DOHH2 (cell line): ENCODE measurements around the gene RERG.
"Not testable (repeated sequence)": the region's sequence is repeated elsewhere in the genome, so short reads cannot be mapped to it uniquely, and the experiment has no call there.

Experiments
- H3F3A ChIP-seq: fragments of 200-600 bp; sonication (generic), shearing (Covaris generic); 2 replicates; pipeline ENCODE4 v1.6.0; 2016; ENCODE audit warnings: antibody characterized with exemption, mild to moderate bottlenecking; ENCODE audit not compliant: control insufficient read depth, insufficient read depth
- H3K27ac ChIP-seq: fragments of 200-600 bp; sonication (generic); 2 replicates; pipeline ENCODE4 v1.5.1; 2014; ENCODE audit warnings: low read depth, mild to moderate bottlenecking, low read length, moderate library complexity
- H3K27me3 ChIP-seq: fragments of 200-600 bp; sonication (generic); 2 replicates; pipeline ENCODE4 v1.6.1; 2014; ENCODE audit warnings: mild to moderate bottlenecking, low read length, mixed read lengths; ENCODE audit not compliant: control insufficient read depth
- H3K36me3 ChIP-seq: fragments of 200-600 bp; sonication (generic); 2 replicates; pipeline ENCODE4 v1.6.1; 2014; ENCODE audit warnings: mild to moderate bottlenecking, low read length, moderate library complexity, mixed read lengths; ENCODE audit not compliant: control insufficient read depth
- H3K4me1 ChIP-seq: fragments of 200-600 bp; sonication (generic); 2 replicates; pipeline ENCODE4 v1.6.1; 2014; ENCODE audit warnings: mild to moderate bottlenecking, low read length, mixed read lengths; ENCODE audit not compliant: control insufficient read depth
- H3K4me2 ChIP-seq: fragments of 200-600 bp; sonication (generic); 2 replicates; pipeline ENCODE4 v1.6.0; 2014; ENCODE audit warnings: mild to moderate bottlenecking, low read length, moderate library complexity
- H3K4me3 ChIP-seq: fragments of 200-600 bp; sonication (generic); 2 replicates; pipeline ENCODE4 v1.5.1; 2014; ENCODE audit warnings: mild to moderate bottlenecking, low read length, mixed read lengths
- H3K79me2 ChIP-seq: fragments of 200-600 bp; sonication (generic); 2 replicates; pipeline ENCODE4 v1.6.1; 2014; ENCODE audit warnings: mild to moderate bottlenecking, low read length, mixed read lengths; ENCODE audit not compliant: control insufficient read depth
- H3K9me2 ChIP-seq: fragments of 200-600 bp; sonication (generic); replicated peaks from 2 replicates; pipeline ENCODE4 v1.6.1; 2014; ENCODE audit warnings: mild to moderate bottlenecking, low read length, mixed read lengths; ENCODE audit not compliant: control insufficient read depth
- H3K9me3 ChIP-seq: fragments of 200-600 bp; sonication (generic); 2 replicates; pipeline ENCODE4 v1.6.1; 2014; ENCODE audit warnings: antibody characterized with exemption, low read length, mixed read lengths; ENCODE audit not compliant: control insufficient read depth, insufficient read depth
- H4K20me1 ChIP-seq: fragments of 200-600 bp; sonication (generic); 2 replicates; pipeline ENCODE4 v1.6.0; 2014; ENCODE audit warnings: low read depth, mild to moderate bottlenecking, antibody characterized with exemption, low read length, moderate library complexity; ENCODE audit not compliant: control insufficient read depth, insufficient read depth
- EZH2phosphoT487 ChIP-seq: fragments of 200-600 bp; sonication (generic); IDR thresholded peaks from 2 replicates; pipeline ENCODE4 v1.6.1; 2017; ENCODE audit warnings: borderline replicate concordance, mild to moderate bottlenecking, antibody characterized with exemption, low read length, moderate library complexity, mixed read lengths
- TF ChIP-seq, protein P1 (sequence below): fragments of 200-600 bp; sonication (generic); IDR thresholded peaks from one replicate; pipeline ENCODE4 v1.5.1; 2014; ENCODE audit warnings: antibody characterized with exemption, mild to moderate bottlenecking, low read depth, low read length; ENCODE audit not compliant: poor library complexity, severe bottlenecking

RERG gene

GRCh38 chr12:15227004-15227679 is 5.9 kb upstream of the RERG start:
- Histone ChIP-seq H3K9me2 (no peaks in the 10 kb centered on the region), H3K4me1 (peaks cover 9% of the 10 kb centered on the region), H3K27ac (no peak overlapping the region), H3K27me3 (peaks cover 2% of the 10 kb centered on the region; the same call in 1 of the 2 replicates), H3K9me3 (no peaks in the 10 kb centered on the region), H3K36me3 (no peaks in the 10 kb centered on the region), H3K4me3 (no peak overlapping the region), H3F3A (no peaks in the 10 kb centered on the region), H4K20me1 (no peaks in the 10 kb centered on the region), H3K4me2 (no peak overlapping the region), H3K79me2 (no peaks in the 10 kb centered on the region)
- TF ChIP-seq, protein P1, sequence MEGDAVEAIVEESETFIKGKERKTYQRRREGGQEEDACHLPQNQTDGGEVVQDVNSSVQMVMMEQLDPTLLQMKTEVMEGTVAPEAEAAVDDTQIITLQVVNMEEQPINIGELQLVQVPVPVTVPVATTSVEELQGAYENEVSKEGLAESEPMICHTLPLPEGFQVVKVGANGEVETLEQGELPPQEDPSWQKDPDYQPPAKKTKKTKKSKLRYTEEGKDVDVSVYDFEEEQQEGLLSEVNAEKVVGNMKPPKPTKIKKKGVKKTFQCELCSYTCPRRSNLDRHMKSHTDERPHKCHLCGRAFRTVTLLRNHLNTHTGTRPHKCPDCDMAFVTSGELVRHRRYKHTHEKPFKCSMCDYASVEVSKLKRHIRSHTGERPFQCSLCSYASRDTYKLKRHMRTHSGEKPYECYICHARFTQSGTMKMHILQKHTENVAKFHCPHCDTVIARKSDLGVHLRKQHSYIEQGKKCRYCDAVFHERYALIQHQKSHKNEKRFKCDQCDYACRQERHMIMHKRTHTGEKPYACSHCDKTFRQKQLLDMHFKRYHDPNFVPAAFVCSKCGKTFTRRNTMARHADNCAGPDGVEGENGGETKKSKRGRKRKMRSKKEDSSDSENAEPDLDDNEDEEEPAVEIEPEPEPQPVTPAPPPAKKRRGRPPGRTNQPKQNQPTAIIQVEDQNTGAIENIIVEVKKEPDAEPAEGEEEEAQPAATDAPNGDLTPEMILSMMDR, result peak; percentile 76
- TF ChIP-seq EZH2phosphoT487, result no peak

DNA sequence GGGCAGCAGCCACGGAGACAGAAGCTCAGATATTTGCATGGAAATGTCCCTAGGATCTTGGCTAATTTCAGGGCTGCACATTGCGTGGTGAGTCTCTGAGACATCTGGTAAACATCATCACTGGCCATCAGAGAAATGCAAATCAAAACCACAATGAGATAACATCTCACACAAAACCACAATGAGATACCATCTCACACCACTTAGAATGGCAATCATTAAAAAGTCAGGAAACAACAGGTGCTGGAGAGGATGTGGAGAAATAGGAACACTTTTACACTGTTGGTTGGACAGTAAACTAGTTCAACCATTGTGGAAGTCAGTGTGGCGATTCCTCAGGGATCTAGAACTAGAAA is 4.6 kb upstream of the RERG start:
- peaks cover 19% of the 10 kb centered on the region for H3K4me1 ChIP-seq
- H3K27ac ChIP-seq, H3F3A ChIP-seq, H4K20me1 ChIP-seq, H3K9me3 ChIP-seq, H3K9me2 ChIP-seq, H3K27me3 ChIP-seq, H3K4me2 ChIP-seq, H3K36me3 ChIP-seq, H3K4me3 ChIP-seq, H3K79me2 ChIP-seq: not testable (repeated sequence)

DNA sequence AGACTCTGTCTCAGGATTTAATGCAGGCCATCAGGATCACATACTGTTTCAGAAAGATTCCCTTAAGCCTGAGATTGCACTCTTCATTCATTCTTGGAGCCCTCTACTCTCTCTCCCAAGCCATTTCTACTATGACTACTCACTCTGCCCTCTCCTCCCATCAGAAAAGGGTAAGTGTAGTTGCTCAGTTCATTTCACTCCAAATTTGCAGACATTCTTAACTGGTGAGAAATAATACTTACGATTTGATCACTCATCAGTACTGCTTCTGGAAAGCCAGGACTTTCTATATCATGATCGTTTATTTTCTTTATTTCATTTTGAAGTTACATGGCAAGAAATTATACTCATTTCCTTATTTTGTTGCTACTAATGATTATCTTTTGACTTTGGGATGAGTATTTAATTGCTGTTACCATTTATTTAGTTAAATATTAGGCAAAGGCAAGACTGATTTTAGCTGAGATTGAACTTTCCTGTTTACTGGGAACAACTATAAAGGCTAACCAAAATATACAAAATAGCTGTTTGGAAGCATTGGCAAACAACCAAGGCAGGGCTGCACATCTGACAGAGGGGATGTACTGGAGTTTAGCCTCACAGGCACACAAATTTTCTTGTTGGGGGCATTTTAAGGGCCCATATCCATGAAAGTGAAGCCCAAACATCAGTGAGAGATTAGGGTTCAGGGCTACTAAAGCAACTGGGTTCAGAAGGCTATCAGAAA is 4.1 kb upstream of the RERG start:
- H4K20me1 ChIP-seq, result no peaks in the 10 kb centered on the region
- no peak overlapping the region for H3K4me3 ChIP-seq
- H3K27ac ChIP-seq, result no peak overlapping the region
- H3K79me2 ChIP-seq, result no peaks in the 10 kb centered on the region
- no peaks in the 10 kb centered on the region for H3K36me3 ChIP-seq
- H3K4me1 ChIP-seq, result peaks cover 23% of the 10 kb centered on the region
- peaks cover 2% of the 10 kb centered on the region; the same call in 1 of the 2 replicates for H3K27me3 ChIP-seq
- no peaks in the 10 kb centered on the region for H3K9me3 ChIP-seq
- no peaks in the 10 kb centered on the region for H3K9me2 ChIP-seq
- no peak overlapping the region for H3K4me2 ChIP-seq
- TF ChIP-seq, protein P1, result no peak
- no peak for TF ChIP-seq EZH2phosphoT487
- no peaks in the 10 kb centered on the region for H3F3A ChIP-seq

DNA sequence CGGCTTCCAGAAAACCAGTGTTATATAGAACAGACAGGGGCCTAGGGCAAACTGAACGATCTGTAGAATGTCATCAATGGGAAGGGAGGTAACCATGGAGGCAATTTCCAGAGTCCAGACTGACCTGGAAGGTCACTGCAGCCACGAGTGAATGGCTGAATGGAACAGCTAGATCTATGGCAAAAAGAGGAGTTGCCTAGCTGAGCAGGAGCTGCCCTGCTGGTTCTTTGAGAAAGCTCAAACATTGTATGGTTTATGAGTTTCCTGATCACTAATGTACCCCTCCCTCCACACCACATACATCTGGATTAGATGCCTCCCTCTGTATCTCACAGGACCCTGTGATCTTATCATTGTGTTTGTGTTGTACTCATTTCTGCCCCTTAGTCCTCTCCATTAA is 1.0 kb upstream of the RERG start:
- H3K79me2 ChIP-seq, result no peaks in the 10 kb centered on the region
- H3F3A ChIP-seq, result no peaks in the 10 kb centered on the region
- H3K27ac ChIP-seq, result no peak overlapping the region
- TF ChIP-seq, protein P1, result no peak
- no peak for TF ChIP-seq EZH2phosphoT487
- no peak overlapping the region for H3K4me3 ChIP-seq
- peaks cover 23% of the 10 kb centered on the region for H3K4me1 ChIP-seq
- peaks cover 4% of the 10 kb centered on the region; the same call in 1 of the 2 replicates for H3K27me3 ChIP-seq
- no peaks in the 10 kb centered on the region for H4K20me1 ChIP-seq
- no peak overlapping the region for H3K4me2 ChIP-seq
- H3K36me3 ChIP-seq, result no peaks in the 10 kb centered on the region
- no peaks in the 10 kb centered on the region for H3K9me3 ChIP-seq
- no peaks in the 10 kb centered on the region for H3K9me2 ChIP-seq
